Loucy (cell line): ENCODE results near the gene POLR3E.

ENCODE experiments used
- H2AFZ ChIP-seq: fragments of 200-600 bp; sonication (generic); 2 replicates; pipeline ENCODE4 v1.6.0; 2016; ENCODE audit warnings: antibody characterized with exemption, mild to moderate bottlenecking, low read length, moderate library complexity
- H3F3A ChIP-seq: fragments of 200-600 bp; 2 replicates; pipeline ENCODE4 v1.6.0; 2016; ENCODE audit warnings: antibody characterized with exemption, low read depth, mild to moderate bottlenecking
- H3K27me3 ChIP-seq: fragments of 200-600 bp; sonication (generic); 2 replicates; pipeline ENCODE4 v1.6.1; 2014; ENCODE audit warnings: low read length, mild to moderate bottlenecking; ENCODE audit not compliant: insufficient read depth, poor library complexity, severe bottlenecking
- H3K36me3 ChIP-seq: fragments of 200-600 bp; sonication (generic); 2 replicates; pipeline ENCODE4 v1.6.1; 2016; ENCODE audit warnings: low read length; ENCODE audit not compliant: insufficient read depth
- H3K4me1 ChIP-seq: fragments of 200-600 bp; sonication (generic); 2 replicates; pipeline ENCODE4 v1.5.1; 2014; ENCODE audit warnings: low read length, mild to moderate bottlenecking; ENCODE audit not compliant: insufficient read depth, poor library complexity, severe bottlenecking
- H3K4me2 ChIP-seq: fragments of 200-600 bp; sonication (generic); 2 replicates; pipeline ENCODE4 v1.6.0; 2014; ENCODE audit warnings: antibody characterized with exemption, low read length, low read depth, mild to moderate bottlenecking; ENCODE audit not compliant: poor library complexity, severe bottlenecking
- H3K4me3 ChIP-seq: fragments of 200-600 bp; sonication (generic); 2 replicates; pipeline ENCODE4 v1.5.1; 2014; ENCODE audit warnings: low read length, mild to moderate bottlenecking, mixed read lengths; ENCODE audit not compliant: poor library complexity, severe bottlenecking
- H3K79me2 ChIP-seq: fragments of 200-600 bp; sonication (generic); 2 replicates; pipeline ENCODE4 v1.6.1; 2014; ENCODE audit warnings: low read length; ENCODE audit not compliant: insufficient read depth
- H3K9ac ChIP-seq: fragments of 200-600 bp; sonication (generic); 2 replicates; pipeline ENCODE4 v1.6.0; 2014; ENCODE audit warnings: mild to moderate bottlenecking, low read depth, low read length, moderate library complexity; ENCODE audit not compliant: poor library complexity, severe bottlenecking
- H3K9me2 ChIP-seq: fragments of 200-600 bp; sonication (generic); replicated peaks from 2 replicates; pipeline ENCODE4 v1.6.1; 2016; ENCODE audit warnings: low read depth, low read length, mixed read lengths
- H3K9me3 ChIP-seq: fragments of 200-600 bp; sonication (generic); 2 replicates; pipeline ENCODE4 v1.6.1; 2014; ENCODE audit warnings: mild to moderate bottlenecking, antibody characterized with exemption, low read length, low read depth; ENCODE audit not compliant: insufficient read depth
- H4K20me1 ChIP-seq: fragments of 200-600 bp; sonication (generic); 2 replicates; pipeline ENCODE4 v1.6.0; 2014; ENCODE audit warnings: antibody characterized with exemption, low read length, mild to moderate bottlenecking; ENCODE audit not compliant: insufficient read depth, poor library complexity, severe bottlenecking
- EZH2phosphoT487 ChIP-seq: fragments of 200-600 bp; IDR thresholded peaks from 2 replicates; pipeline ENCODE4 v1.6.1; 2018; ENCODE audit warnings: antibody characterized with exemption, mild to moderate bottlenecking, moderate library complexity, borderline replicate concordance
- TF ChIP-seq, protein P1 (sequence below): fragments of 200-600 bp; sonication (generic); conservative IDR thresholded peaks from 2 replicates; pipeline ENCODE4 v1.5.1; 2014; ENCODE audit warnings: mild to moderate bottlenecking, antibody characterized with exemption, low read length

POLR3E gene

DNA sequence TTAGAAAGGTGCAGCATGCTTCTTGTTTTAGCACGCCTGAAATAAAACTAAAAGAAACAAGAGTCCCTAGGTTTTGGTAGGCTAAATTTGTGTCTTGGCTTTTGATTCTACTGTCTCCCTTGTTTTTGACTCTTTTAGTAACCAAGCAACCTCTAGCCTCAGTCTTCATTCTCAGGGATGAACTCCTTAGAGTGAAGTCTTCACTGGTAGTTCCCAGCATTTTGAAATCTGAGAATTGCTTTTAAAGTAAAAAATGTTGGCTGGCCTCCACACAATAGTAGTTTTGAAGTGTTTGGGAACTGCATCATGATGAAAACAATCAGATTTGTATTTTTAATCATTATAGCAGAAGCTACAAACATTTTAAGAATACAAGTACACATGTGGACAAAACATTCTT is 83.3 kb downstream of the POLR3E start:
- no peak overlapping the region for H3K4me2 ChIP-seq
- no peak overlapping the region for H3K9ac ChIP-seq
- H4K20me1 ChIP-seq, result no peaks in the 10 kb centered on the region
- no peaks in the 10 kb centered on the region for H3K36me3 ChIP-seq
- H3F3A ChIP-seq, result no peaks in the 10 kb centered on the region
- H3K27me3 ChIP-seq, result no peaks in the 10 kb centered on the region
- H3K4me1 ChIP-seq, result peaks cover 2% of the 10 kb centered on the region
- no peaks in the 10 kb centered on the region for H3K9me3 ChIP-seq
- H2AFZ ChIP-seq, result no peak overlapping the region
- H3K9me2 ChIP-seq, result no peaks in the 10 kb centered on the region
- no peak overlapping the region for H3K4me3 ChIP-seq
- TF ChIP-seq EZH2phosphoT487, result no peak
- TF ChIP-seq, protein P1, sequence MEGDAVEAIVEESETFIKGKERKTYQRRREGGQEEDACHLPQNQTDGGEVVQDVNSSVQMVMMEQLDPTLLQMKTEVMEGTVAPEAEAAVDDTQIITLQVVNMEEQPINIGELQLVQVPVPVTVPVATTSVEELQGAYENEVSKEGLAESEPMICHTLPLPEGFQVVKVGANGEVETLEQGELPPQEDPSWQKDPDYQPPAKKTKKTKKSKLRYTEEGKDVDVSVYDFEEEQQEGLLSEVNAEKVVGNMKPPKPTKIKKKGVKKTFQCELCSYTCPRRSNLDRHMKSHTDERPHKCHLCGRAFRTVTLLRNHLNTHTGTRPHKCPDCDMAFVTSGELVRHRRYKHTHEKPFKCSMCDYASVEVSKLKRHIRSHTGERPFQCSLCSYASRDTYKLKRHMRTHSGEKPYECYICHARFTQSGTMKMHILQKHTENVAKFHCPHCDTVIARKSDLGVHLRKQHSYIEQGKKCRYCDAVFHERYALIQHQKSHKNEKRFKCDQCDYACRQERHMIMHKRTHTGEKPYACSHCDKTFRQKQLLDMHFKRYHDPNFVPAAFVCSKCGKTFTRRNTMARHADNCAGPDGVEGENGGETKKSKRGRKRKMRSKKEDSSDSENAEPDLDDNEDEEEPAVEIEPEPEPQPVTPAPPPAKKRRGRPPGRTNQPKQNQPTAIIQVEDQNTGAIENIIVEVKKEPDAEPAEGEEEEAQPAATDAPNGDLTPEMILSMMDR, result no peak
- H3K79me2 ChIP-seq, result no peaks in the 10 kb centered on the region

DNA sequence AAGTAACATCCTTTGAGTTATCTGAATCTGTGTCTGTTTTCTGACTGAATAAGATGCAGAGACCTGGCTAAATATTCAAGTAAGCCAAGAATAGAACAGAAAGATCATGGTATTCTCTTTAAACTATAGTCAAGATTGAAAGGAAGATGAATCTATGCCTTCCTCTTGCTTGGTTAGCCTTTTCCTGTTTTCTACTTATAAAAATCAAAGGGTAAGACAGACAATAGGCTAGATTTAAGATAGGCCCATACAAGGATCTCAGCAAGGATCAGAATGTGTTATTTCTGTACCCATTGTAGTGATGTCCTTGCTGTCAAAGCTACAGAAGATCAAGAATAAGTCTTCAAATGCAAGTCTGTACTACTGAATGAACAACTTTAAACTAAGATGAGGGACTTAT is 84.2 kb downstream of the POLR3E start:
- Histone ChIP-seq H3K9me3 (no peaks in the 10 kb centered on the region), H3K27me3 (no peaks in the 10 kb centered on the region), H3F3A (no peaks in the 10 kb centered on the region), H3K9me2 (no peaks in the 10 kb centered on the region), H3K79me2 (no peaks in the 10 kb centered on the region), H3K9ac (no peak overlapping the region), H2AFZ (no peak overlapping the region), H3K4me1 (peaks cover 2% of the 10 kb centered on the region), H3K4me3 (no peak overlapping the region), H3K36me3 (no peaks in the 10 kb centered on the region), H3K4me2 (no peak overlapping the region), H4K20me1 (no peaks in the 10 kb centered on the region)
- TF ChIP-seq, protein P1, result no peak
- no peak for TF ChIP-seq EZH2phosphoT487

DNA sequence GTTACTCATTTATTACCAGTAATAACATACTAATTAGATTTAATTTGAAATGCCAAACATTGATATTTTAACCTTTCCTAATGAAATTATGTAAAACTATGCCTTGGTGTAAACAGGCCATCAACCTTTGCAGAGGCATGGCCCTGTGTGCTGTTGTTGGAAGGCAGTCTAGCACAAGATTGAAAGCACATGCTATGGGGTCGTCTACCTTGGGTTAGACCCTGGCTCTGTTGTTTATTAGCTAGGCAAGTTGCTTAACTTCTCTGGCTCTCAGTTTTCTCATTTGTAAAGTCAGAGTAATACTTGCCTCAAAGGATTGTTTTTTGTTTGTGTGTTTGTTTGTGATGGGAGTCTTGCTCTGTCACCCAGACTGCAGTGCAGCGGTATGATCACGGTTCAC is 86.6 kb downstream of the POLR3E start:
- peaks cover 2% of the 10 kb centered on the region for H3K4me1 ChIP-seq
- H3K9me2 ChIP-seq, result no peaks in the 10 kb centered on the region
- H3K36me3 ChIP-seq, result no peaks in the 10 kb centered on the region
- H3K4me2 ChIP-seq, result no peak overlapping the region
- no peak overlapping the region for H3K9ac ChIP-seq
- no peaks in the 10 kb centered on the region for H3K27me3 ChIP-seq
- H4K20me1 ChIP-seq, result no peaks in the 10 kb centered on the region
- no peaks in the 10 kb centered on the region for H3F3A ChIP-seq
- no peaks in the 10 kb centered on the region for H3K79me2 ChIP-seq
- no peak overlapping the region for H3K4me3 ChIP-seq
- H3K9me3 ChIP-seq, result no peaks in the 10 kb centered on the region
- H2AFZ ChIP-seq, result no peak overlapping the region
- TF ChIP-seq, protein P1, result no peak
- TF ChIP-seq EZH2phosphoT487, result no peak
